Adipose tissue (tissue), 3 donors: Measurements from ENCODE around the gene IL1B. TPM values are rescaled to one million over a fixed set of nuclear protein-coding genes. Genes with fewer than 3 reads are reported as not detected.
"Not testable (repeated sequence)": the region's sequence is repeated elsewhere in the genome, so short reads cannot be mapped to it uniquely, and the experiment has no call there.

Source experiments
- H3K27ac ChIP-seq: one replicate; pipeline ENCODE4 v1.5.1; 2013; ENCODE audit warnings: low read depth, low read length
- WGBS, 3 donors: extraction: QIAGEN DNeasy Blood & Tissue Kit; methylation state at CpG; one replicate each; pipeline ENCODE4 v1.1.7; 2013; 5-methylcytosine and 5-hydroxymethylcytosine counted together
- polyA plus RNA-seq, 3 donors: library from polyadenylated mRNA; stranded (reverse); fragments of 200-250 nt; gene quantifications; one replicate each; pipeline ENCODE4 v1.2.3, GENCODE V29; 2013
- donor health status: healthy with polysubstance abuse.
- donor health status: Bipolar disorder and iron deficiency.
- donor health status: healthy.

Gene IL1B
- polyA plus RNA-seq, 3 donors, result 1.0 to 31.0 (median 17.8) TPM

DNA sequence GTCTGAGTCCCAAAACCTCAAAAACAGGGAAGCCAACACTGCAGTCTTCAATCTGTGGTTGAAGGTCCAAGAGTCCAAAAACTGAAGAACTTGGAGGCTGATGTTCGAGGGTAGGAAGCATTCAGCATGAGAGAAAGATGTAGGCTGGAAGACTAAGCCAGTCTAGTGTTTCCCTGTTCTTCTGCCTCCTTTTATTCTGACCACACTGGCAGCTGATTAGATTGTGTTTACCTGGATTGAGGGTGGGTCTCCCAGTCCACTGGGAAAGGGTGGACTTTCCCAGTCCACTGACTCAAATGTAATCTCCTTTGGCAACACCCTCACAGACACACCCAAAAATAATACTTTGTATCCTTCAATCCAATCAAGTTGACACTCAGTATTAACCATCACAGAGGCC, 27.5 kb upstream of the IL1B start:
- H3K27ac ChIP-seq, result no peak overlapping the region
- 92 to 100% (median 95%) methylated on average over 1 of the region's 1 CpG for WGBS, 3 donors

GRCh38 chr2:112859406-112860183, 23.0 kb upstream of the IL1B start:
- H3K27ac ChIP-seq, result not testable (repeated sequence)
- 70 to 85% (median 83%) methylated on average over 6 of the region's 6 CpGs for WGBS, 3 donors

DNA sequence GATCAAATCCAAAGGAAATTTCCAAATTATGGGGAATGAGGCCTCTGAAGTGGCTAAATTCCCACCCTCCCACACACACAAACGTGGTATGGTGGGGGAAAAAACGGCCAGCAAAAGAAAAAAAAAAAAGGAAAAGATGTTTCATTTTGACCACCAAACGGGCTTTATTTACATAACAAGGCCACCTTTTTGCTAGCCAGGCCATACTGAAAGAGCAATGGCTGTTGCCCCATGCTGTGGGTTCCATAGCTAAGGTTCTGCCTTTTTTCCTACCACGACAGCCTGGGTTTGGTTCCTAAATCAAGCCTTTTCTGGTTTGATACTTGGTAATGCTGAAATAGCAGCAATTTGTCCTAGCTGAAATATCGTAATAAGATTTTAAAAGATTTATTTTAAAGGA, 14.0 kb upstream of the IL1B start:
- WGBS, 3 donors, result 81 to 82% (median 81%) methylated on average over 5 of the region's 5 CpGs
- no peak overlapping the region for H3K27ac ChIP-seq

GRCh38 chr2:112849956-112850355, 13.4 kb upstream of the IL1B start:
- no peak overlapping the region for H3K27ac ChIP-seq

DNA sequence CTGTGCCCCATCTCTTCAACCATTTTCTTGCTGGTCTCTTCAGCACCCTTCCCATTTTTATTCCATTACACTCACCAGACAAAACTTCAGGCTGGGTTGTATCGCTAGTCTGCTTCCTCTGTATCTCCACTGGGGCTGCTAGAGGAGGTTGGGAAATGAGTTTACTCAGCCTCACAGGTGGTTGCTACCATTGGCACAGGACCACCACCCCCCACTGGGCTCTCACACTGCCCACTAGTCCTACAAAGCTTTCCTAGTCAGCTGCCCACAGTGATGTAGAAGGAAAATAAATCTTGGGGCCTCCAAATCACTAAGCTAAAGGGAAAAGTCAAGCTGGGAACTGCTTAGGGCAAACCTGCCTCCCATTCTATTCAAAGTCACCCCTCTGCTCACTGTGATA, 12.3 kb upstream of the IL1B start:
- WGBS, 3 donors, result 63 to 84% (median 71%) methylated on average over 1 of the region's 1 CpG
- H3K27ac ChIP-seq, result no peak overlapping the region

More at GRCh38 chr2:112849956-112850355, 13.4 kb upstream of the IL1B start:
- WGBS, 3 donors, result 92 to 96% (median 94%) methylated on average over 11 of the region's 11 CpGs

DNA sequence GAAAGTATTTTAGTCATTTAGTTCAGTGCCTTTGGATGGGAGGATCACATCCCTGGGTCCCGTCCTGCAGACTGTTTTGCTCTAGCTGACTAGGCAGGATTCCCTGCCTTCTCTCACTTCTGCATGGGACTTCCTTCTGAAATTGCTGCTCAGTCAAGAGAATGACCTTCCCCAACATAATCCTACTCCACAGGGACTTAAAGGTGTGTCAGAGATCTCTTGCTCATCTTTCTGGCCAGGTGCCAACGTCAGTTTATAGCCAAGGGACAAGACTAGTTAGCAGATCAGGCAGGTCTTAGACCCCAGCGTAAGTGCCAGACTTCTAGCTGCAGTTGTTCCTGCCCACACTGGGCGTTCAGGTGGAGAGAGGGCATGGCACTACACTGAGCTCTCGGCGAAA, 9.5 kb upstream of the IL1B start:
- H3K27ac ChIP-seq, result no peak overlapping the region
- 87 to 91% (median 88%) methylated on average over 6 of the region's 6 CpGs for WGBS, 3 donors

DNA sequence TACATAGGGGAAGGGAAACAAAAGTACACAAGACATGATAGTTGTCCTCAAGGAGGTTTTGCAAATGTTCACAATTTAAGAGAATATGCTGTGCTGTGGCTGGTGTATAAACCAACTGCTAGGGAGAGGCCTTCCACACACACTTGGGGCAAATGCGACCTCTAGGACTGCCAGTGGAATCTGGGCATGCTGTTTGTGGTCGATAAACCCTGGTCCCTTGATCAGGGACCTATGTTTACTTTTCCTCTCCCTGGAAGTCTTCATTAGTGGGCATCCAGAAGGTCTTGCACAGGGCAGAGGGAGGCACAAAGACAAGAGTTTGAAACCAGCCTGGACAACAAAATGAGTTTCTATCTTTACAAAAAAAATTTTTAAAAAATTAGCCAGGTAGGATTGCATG, 7.3 kb upstream of the IL1B start:
- WGBS, 3 donors, result 49 to 92% (median 85%) methylated on average over 2 of the region's 2 CpGs
- H3K27ac ChIP-seq, result no peak overlapping the region

DNA sequence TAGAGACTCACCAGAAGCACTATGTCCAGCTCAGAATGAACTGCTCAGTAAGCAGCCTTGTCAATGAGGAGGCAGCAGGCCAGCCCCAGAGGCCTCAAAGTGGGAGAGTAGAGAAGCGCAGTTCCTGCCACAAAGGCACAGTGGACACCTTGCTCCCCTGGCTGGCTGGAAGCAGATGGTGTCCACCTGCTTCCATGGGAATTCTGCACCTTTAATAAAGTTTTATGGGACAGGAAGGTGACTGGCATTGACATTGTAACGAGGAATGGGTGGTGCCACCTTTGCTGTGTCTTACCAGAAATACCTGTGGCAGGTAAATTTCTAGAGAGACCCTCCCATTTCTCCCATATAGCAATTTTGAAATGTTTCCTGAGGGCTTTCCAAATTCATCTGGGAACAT, 6.7 kb upstream of the IL1B start:
- whole genome bisulfite sequencing, 3 donors, result 84 to 93% (median 85%) methylated on average over 2 of the region's 2 CpGs
- H3K27ac ChIP-seq, result no peak overlapping the region

DNA sequence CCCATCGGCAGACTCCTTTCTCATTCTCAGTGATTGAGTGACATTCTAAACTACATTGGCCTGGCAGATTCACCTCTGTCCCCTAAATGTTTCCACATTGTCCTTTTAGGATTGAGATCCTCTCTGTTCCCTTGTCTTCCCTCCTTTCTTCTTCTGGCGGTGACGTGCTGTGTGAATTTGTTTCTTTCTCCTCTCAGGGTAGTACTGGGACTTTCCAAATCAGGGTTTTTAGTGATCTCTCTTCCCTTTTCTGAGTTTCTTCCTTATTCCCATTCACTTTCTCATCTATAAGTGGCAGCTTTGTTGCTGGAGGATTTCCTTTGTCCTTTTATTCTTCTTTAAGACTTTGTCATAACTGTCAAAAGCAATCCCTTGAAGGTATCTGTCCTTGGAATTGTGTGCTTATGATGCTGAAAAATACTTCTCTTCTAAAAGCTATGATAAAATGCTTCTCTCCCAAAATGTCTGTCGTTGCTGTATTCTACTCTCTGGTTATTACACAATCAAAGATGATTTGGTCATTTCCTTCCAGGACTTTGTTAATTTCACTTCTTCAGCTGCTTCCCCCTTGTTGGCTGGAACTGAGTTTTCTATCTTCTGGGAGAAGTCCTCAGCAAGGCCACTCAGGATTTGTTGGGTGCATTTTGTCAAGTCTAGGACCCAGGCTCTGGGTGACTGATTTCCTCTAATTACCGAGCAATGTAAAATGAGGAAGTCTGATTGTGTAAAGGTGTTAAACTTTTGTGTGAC, 4.9 kb upstream of the IL1B start:
- WGBS, 3 donors, result 43 to 79% (median 58%) methylated on average over 5 of the region's 5 CpGs

DNA sequence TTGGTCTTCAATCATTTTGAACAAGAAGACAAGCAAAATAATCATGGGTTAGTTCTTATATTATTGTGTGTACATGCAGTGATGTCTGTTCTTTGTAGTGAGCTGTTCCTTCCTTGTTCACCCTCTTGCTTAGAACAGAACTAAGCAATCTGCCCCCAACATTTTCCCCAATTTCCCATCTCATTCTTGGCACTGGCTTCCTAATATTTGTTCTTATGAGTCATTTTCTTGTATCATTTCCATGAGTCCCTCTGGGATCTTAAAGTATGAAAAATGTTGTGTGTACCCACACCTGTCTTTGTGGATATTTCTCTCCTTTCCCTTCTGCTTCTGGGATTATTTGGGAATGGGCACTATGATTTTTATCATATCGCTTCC, 3.5 kb upstream of the IL1B start:
- WGBS, 3 donors, result 93 to 96% (median 95%) methylated on average over 1 of the region's 1 CpG
- H3K27ac ChIP-seq, result no peak overlapping the region

More for the DNA sequence above, 4.9 kb upstream of the IL1B start:
- no peak overlapping the region for H3K27ac ChIP-seq

- no peak overlapping the region for H3K27ac ChIP-seq
- WGBS, 3 donors, result 54 to 87% (median 72%) methylated on average over 9 of the region's 9 CpGs
Measured at GRCh38 chr2:112839407-112840067, 3.0 kb upstream of the IL1B start.

DNA sequence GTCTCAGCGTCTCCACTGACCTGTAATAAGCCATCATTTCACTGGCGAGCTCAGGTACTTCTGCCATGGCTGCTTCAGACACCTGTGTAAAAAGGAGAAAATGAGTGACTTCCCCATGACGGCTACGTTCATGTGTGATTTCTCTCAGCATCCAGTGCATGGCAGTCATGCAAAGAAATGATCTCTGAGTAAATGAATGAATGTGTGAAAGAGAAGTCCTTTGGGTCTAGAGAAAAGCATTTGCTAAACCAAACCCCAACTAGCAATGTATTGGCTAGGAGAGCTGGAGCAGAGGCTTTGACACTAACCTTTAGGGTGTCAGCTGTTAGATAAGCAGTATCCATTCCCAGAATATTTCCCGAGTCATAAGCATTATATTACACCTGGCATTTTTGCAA, 417 bp downstream of the IL1B start:
- no peak overlapping the region for H3K27ac ChIP-seq
- WGBS, 3 donors, result 47 to 78% (median 53%) methylated on average over 5 of the region's 5 CpGs

DNA sequence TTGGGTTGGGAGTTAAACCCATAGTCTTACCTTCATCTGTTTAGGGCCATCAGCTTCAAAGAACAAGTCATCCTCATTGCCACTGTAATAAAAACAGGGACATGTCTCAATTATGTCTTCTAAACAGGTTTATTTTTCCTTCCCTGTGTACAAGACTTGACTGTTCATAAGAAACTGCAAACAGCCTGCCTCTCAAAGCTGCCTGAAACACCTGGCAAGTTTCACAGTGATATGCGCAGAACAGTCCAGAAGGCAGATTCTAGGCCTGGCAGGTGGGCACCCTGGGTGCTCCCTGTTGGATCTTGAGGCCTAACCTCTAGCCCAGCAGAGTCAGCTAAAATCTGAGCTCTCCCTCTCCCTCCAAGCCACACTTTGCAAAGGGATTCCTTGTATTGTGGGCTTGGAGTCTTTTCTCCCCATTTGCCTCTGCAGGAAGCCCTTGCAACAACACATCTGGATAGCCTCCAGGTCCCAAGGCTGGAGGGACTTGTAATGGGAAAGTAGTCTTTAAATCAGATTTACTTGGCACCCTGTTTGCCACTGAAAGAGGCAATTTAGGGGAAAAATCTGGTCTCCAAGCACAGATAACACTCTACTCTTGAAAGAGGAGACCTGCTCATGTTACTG, 930 bp downstream of the IL1B start:
- H3K27ac ChIP-seq, result no peak overlapping the region
- WGBS, 3 donors, result 53 to 79% (median 76%) methylated on average over 1 of the region's 1 CpG

- 42 to 85% (median 60%) methylated on average over 1 of the region's 1 CpG for WGBS, 3 donors
- H3K27ac ChIP-seq, result no peak overlapping the region
Measured at GRCh38 chr2:112835061-112835501, 1.5 kb downstream of the IL1B start.

- H3K27ac ChIP-seq, result no peak overlapping the region
- WGBS, 3 donors, result 19 to 44% (median 41%) methylated on average over 1 of the region's 1 CpG
Measured at GRCh38 chr2:112834396-112835037, 2.1 kb downstream of the IL1B start.

DNA sequence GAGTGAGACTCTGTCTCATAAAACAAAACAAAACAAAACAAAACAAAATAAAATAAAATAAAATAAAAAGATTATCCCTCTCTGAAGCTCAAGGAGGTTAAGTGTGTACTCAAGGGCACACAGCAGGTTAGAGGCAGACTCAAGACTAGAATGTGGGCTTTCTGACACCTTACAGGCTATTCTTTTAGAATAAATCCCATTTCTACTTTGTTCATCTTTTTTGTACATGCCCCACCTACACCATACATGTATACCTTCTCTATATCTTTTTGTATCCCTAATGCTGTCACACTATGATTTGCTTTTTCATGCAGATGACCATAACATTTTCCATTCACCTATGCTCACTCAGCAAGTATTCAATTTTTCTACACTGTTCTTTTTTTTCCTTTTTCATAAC, 2.6 kb downstream of the IL1B start:
- H3K27ac ChIP-seq, result no peak overlapping the region

DNA sequence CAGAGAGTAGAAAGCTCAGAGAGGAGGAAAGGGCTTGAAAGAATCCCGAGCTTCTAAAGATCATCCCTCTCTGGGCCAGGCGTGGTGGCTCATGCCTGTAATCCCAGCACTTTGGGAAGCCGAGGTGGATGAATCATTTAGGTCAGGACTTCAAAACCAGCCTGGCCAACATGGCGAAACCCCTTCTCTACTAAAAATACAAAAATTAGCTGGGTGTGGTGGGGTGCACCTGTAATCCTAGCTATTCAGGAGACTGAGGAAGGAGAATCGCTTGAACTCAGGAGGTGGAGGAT, 3.0 kb downstream of the IL1B start:
- WGBS, 3 donors, result 87 to 95% (median 90%) methylated on average over 5 of the region's 5 CpGs
- H3K27ac ChIP-seq, result not testable (repeated sequence)

DNA sequence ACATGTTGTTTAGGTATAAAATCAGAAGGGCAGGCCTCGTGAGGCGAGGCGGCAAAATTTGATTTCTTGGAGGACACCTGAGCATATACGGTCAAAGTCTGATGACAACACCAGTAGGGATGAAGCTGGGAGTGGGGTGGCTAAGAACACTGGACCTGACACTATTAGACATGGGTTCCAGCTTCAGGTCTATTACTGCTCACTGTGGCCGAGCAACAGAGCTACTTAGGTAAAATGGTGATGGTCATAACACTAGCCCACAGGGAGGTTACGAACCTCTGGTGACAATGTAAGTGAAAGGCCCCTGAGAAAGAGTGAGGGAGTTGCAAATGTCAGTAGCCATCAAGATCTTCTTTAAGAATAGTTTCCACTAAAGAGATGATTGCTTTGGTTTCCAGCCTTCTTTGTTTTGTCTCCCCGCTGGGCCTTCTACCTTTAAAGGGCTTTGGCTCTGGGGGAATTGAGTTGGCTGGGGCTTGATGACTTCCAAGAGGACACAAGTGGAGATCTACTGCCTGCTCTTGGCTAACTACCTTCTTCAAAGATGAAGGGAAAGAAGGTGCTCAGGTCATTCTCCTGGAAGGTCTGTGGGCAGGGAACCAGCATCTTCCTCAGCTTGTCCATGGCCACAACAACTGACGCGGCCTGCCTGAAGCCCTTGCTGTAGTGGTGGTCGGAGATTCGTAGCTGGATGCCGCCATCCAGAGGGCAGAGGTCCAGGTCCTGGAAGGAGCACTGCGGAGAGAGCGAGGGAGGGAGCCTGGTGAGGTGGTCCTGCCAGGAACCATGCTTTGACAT, 3.5 kb downstream of the IL1B start:
- 94 to 96% (median 95%) methylated on average over 14 of the region's 14 CpGs for WGBS, 3 donors
- H3K27ac ChIP-seq, result no peak overlapping the region
